ENCODE measurements around the gene TMEM164. TPM values are rescaled to one million over a fixed set of nuclear protein-coding genes. Genes with fewer than 3 reads are reported as not detected.
"Not testable (repeated sequence)": the region's sequence is repeated elsewhere in the genome, so short reads cannot be mapped to it uniquely, and the experiment has no call there.

The TMEM164 gene
- total RNA-seq, 1 donor = 7.3 TPM

DNA sequence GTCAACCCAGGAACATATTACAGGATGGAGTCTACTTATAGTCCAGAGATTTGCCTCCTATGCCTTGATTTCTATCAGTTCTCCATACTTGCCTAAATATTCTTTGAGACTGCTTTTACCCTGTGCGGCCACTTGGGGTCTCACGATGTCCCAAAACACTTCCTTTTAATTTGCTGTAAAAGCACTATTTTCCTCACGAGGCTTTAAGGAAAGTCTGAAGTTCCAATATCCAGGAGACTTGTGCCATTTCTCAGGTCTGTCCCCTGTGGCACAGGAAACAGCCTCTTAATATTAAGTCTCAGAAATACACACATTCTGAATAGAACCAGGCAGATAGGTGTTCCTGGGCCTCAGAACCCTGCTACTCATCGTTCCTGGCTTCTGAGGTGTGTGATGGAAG is 142.9 kb downstream of the TMEM164 start:
- DNase-seq (ENCODE audit: low read depth) = peak; percentile 57
- peak; percentile 67 for TF ChIP-seq CTCF (IDR thresholded peaks at IDR 0.05; ENCODE audit: insufficient read depth, low read length)
- H3K4me3 ChIP-seq (ENCODE audit: low read depth, low read length) = no peak overlapping the region

- peak; percentile 78 for TF ChIP-seq CTCF (IDR thresholded peaks at IDR 0.05; ENCODE audit: insufficient read depth, low read length)
- no peak overlapping the region for H3K4me3 ChIP-seq (ENCODE audit: low read depth, low read length)
- peak; percentile 67 for DNase-seq (ENCODE audit: low read depth)
Observed at GRCh38 chrX:110146521-110146920, 143.6 kb downstream of the TMEM164 start.

GRCh38 chrX:110153244-110153643 is 150.3 kb downstream of the TMEM164 start:
- no peak overlapping the region for H3K4me3 ChIP-seq (ENCODE audit: low read depth, low read length)
- no peak for DNase-seq (ENCODE audit: low read depth)
- no peak for TF ChIP-seq CTCF (IDR thresholded peaks at IDR 0.05; ENCODE audit: insufficient read depth, low read length)

DNA sequence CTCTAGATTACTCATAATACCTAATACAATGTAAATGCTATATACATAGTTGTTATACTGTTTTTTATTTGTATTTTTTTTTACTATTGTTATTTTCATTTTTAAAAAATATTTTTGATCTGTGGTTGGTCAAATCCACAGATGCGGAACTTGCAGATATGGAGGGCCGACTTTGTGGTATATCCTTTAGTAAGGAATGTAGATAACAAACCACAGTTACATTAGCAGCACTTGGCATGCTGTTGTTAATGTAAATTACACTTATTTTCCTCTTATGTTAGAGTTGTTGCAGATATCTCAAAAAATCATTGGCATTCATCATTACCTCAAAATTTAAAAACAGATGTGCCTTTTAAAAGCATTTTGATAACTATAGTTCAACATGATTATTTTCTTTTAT is 151.0 kb downstream of the TMEM164 start:
- no peak for DNase-seq (ENCODE audit: low read depth)
- TF ChIP-seq CTCF (IDR thresholded peaks at IDR 0.05; ENCODE audit: insufficient read depth, low read length) = no peak

DNA sequence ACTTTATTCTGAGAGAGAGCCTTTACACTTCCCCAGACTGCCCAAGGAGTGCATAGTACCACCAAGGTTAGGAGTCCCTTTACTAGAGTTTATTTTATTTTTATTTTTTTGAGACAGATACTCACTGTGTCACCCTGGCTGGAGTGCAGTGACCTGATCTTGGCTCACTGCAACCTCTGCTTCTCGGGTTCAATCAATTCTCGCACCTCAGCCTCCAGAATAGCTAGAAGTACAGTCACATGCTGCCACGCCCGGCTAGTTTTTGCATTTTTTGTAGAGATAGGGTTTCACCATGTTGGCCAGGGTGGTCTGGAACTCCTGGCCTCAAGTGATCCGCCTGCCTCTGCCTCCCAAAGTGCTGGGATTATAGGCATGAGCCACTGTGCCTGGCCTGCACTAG is 151.4 kb downstream of the TMEM164 start:
- not testable (repeated sequence) for H3K4me3 ChIP-seq (ENCODE audit: low read depth, low read length); DNase-seq (ENCODE audit: low read depth)

More for the DNA sequence above, 151.0 kb downstream of the TMEM164 start:
- no peak overlapping the region for H3K4me3 ChIP-seq (ENCODE audit: low read depth, low read length)

DNA sequence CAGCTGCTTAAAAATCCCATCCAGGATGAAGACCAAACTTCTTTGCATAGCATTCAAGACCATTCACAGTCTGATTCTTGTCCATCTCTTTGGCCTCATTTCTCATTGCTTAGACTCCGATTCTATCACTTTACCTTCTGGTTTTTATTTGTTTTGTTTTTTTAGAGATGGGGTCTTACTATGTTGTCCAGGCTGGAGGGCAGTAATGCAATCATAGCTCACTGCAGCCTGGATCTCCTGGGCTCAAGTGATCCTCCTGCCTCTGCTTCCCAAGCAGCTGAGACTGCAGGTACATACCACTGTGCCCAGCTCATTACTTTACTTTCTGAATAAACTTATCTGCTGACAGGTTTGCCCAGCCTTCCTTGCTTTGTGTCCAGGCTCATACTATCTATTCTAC is 152.8 kb downstream of the TMEM164 start:
- H3K4me3 ChIP-seq (ENCODE audit: low read depth, low read length) = no peak overlapping the region
- TF ChIP-seq CTCF (IDR thresholded peaks at IDR 0.05; ENCODE audit: insufficient read depth, low read length) = no peak
- no peak for DNase-seq (ENCODE audit: low read depth)

- peak; percentile 36 for DNase-seq (ENCODE audit: low read depth)
- peak; percentile 50 for TF ChIP-seq CTCF (IDR thresholded peaks at IDR 0.05; ENCODE audit: insufficient read depth, low read length)
- no peak overlapping the region for H3K4me3 ChIP-seq (ENCODE audit: low read depth, low read length)
Observed at GRCh38 chrX:110156167-110156754, 153.3 kb downstream of the TMEM164 start.

Measured in fibroblast of the aortic adventitia (primary cell).